ENCODE data around the gene SYPL2. TPM values are rescaled to one million over a fixed set of nuclear protein-coding genes. Genes with fewer than 3 reads are reported as not detected.

The SYPL2 gene
- total RNA-seq, 1 experiment from 2014 or later: 2.5 TPM

DNA sequence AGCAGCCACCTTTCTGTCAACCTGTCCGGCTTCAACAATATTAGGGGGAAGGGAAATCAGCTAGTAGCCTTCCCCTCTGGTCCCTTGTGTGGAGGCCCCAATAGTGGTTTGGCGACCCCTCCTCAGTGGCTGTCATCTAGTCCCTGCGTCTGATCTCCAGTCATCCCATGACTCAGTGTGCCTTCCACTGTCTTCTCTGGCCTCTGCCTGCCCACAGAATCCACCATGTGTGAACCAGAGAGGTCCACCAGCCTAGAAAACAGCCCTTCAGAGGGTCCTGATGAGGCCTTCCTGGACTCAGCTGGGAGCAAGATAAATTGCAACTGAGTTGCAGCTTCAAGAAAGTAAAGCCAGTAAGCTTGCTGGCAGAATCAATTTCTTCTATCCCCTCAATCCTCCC lies 13.6 kb downstream of the SYPL2 start:
- no peak overlapping the region for H3T11ph ChIP-seq (ENCODE audit: low read length)
- H2BK20ac ChIP-seq (ENCODE audit: low read depth, low read length, poor library complexity, severe bottlenecking): no peak overlapping the region
- H3K4ac ChIP-seq (ENCODE audit: low read depth, low read length): no peak overlapping the region
- H3K9ac ChIP-seq (ENCODE audit: extremely low read depth, insufficient read length, low read length): no peak overlapping the region
- peaks cover 14% of the 10 kb centered on the region for H3K23me2 ChIP-seq (ENCODE audit: insufficient read length, low read depth, low read length, poor library complexity, severe bottlenecking)
- no peak overlapping the region for H4K5ac ChIP-seq (ENCODE audit: insufficient read length, low read depth, low read length)
- no peak overlapping the region; the same call in 1 of the 2 replicates for H3K14ac ChIP-seq (ENCODE audit: insufficient read depth, low read length)
- H2BK15ac ChIP-seq (ENCODE audit: low read depth, low read length): no peak overlapping the region
- H3K4me1 Mint-ChIP-seq: peaks cover 19 to 20% of the 10 kb centered on the region in 2 experiments
- H3K27ac Mint-ChIP-seq: no peak overlapping the region
- no peak overlapping the region for H2BK120ac ChIP-seq (ENCODE audit: low read depth, low read length, poor library complexity, severe bottlenecking)
- H3K27ac ChIP-seq (ENCODE audit: insufficient read length, low read depth, low read length): no peak overlapping the region
- no peak overlapping the region for H3K4me2 ChIP-seq (ENCODE audit: insufficient read depth, insufficient read length, low read length)
- TF ChIP-seq, protein P1, sequence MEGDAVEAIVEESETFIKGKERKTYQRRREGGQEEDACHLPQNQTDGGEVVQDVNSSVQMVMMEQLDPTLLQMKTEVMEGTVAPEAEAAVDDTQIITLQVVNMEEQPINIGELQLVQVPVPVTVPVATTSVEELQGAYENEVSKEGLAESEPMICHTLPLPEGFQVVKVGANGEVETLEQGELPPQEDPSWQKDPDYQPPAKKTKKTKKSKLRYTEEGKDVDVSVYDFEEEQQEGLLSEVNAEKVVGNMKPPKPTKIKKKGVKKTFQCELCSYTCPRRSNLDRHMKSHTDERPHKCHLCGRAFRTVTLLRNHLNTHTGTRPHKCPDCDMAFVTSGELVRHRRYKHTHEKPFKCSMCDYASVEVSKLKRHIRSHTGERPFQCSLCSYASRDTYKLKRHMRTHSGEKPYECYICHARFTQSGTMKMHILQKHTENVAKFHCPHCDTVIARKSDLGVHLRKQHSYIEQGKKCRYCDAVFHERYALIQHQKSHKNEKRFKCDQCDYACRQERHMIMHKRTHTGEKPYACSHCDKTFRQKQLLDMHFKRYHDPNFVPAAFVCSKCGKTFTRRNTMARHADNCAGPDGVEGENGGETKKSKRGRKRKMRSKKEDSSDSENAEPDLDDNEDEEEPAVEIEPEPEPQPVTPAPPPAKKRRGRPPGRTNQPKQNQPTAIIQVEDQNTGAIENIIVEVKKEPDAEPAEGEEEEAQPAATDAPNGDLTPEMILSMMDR (conservative IDR thresholded peaks at IDR 0.05): no peak
- H3K79me1 ChIP-seq (ENCODE audit: insufficient read depth, low read depth, low read length, poor library complexity, severe bottlenecking): no peaks in the 10 kb centered on the region
- no peak overlapping the region for H4K91ac ChIP-seq (ENCODE audit: insufficient read length, low read depth, low read length)
- no peaks in the 10 kb centered on the region for H3K9me3 ChIP-seq (ENCODE audit: control insufficient read depth, low read depth, low read length)
- H3K36me3 Mint-ChIP-seq (ENCODE audit: insufficient read depth in 1 of 3, low read depth in 3 of 3): no peaks in the 10 kb centered on the region; a peak in 1 of 7 replicates
- H3K4me1 ChIP-seq (ENCODE audit: insufficient read depth, low read length): no peaks in the 10 kb centered on the region
- H2AK5ac ChIP-seq (ENCODE audit: insufficient read length, low read length): no peak overlapping the region
- no peaks in the 10 kb centered on the region for H3K27me3 ChIP-seq (ENCODE audit: insufficient read depth, low read length)
- peaks cover 36% of the 10 kb centered on the region for H3K27me3 Mint-ChIP-seq (ENCODE audit: low read depth)
- H4K20me1 ChIP-seq (ENCODE audit: control insufficient read depth, insufficient read depth, insufficient read length): no peaks in the 10 kb centered on the region
- H3K4me3 Mint-ChIP-seq: no peak overlapping the region
- H3K9me3 Mint-ChIP-seq: no peaks in the 10 kb centered on the region; a peak in 1 of 5 replicates
- no peak overlapping the region for H2BK5ac ChIP-seq (ENCODE audit: insufficient read length, low read length)
- H3K23ac ChIP-seq (ENCODE audit: insufficient read length, low read depth, low read length): no peak overlapping the region
- no peak overlapping the region for H3K18ac ChIP-seq (ENCODE audit: insufficient read length, low read depth, low read length)
- H2BK12ac ChIP-seq (ENCODE audit: insufficient read length, low read depth, low read length): no peak overlapping the region
- no peaks in the 10 kb centered on the region for H3K79me2 ChIP-seq (ENCODE audit: insufficient read depth, low read length)
- no peak for DNase-seq
- H4K8ac ChIP-seq (replicated peaks; ENCODE audit: insufficient read length, low read depth, low read length): no peak overlapping the region
- no peak overlapping the region for H2AFZ ChIP-seq (ENCODE audit: low read length)
- H3K56ac ChIP-seq (ENCODE audit: insufficient read length, low read depth, low read length): no peak overlapping the region
- WGBS (ENCODE audit: extremely low coverage, insufficient read length, low lambda C conversion rate): no CpG with 5 or more reads among the region's 3 CpGs
